H9 (cell line): ENCODE results near the gene ADTRP. TPM values are rescaled to one million over a fixed set of nuclear protein-coding genes. Genes with fewer than 3 reads are reported as not detected.
A peak's percentile ranks its signal among the peaks of the same experiment; 100 is the strongest.

Source experiments
- DNase-seq: peaks from one replicate; pipeline ENCODE4 v3.0.0-alpha.2; 2017
- H2AFZ ChIP-seq: one replicate; pipeline ENCODE4 v1.6.1; 2013; ENCODE audit warnings: mild to moderate bottlenecking, low read length, control low read depth, moderate library complexity
- H2AK5ac ChIP-seq: 2 replicates; pipeline ENCODE4 v1.6.1; 2013; ENCODE audit warnings: low read length, control low read depth, mixed read lengths; ENCODE audit not compliant: insufficient read length
- H2BK120ac ChIP-seq: one replicate; pipeline ENCODE4 v1.6.1; 2013; ENCODE audit warnings: low read depth, mild to moderate bottlenecking, low read length, control low read depth, inconsistent platforms; ENCODE audit not compliant: poor library complexity, severe bottlenecking
- H2BK12ac ChIP-seq: 2 replicates; pipeline ENCODE4 v1.6.1; 2013; ENCODE audit warnings: low read length, control low read depth, mixed read lengths, low read depth; ENCODE audit not compliant: insufficient read length
- H2BK15ac ChIP-seq: 2 replicates; pipeline ENCODE4 v1.6.1; 2013; ENCODE audit warnings: low read depth, low read length, control low read depth
- H2BK20ac ChIP-seq: one replicate; pipeline ENCODE4 v1.6.1; 2013; ENCODE audit warnings: low read depth, mild to moderate bottlenecking, low read length, control low read depth, inconsistent platforms; ENCODE audit not compliant: poor library complexity, severe bottlenecking
- H2BK5ac ChIP-seq: 2 replicates; pipeline ENCODE4 v1.6.1; 2013; ENCODE audit warnings: low read length, control low read depth, mixed read lengths; ENCODE audit not compliant: insufficient read length
- H3K14ac ChIP-seq: 2 replicates; pipeline ENCODE4 v1.6.1; 2013; ENCODE audit warnings: low read length, control low read depth; ENCODE audit not compliant: insufficient read depth
- H3K18ac ChIP-seq: 2 replicates; pipeline ENCODE4 v1.6.1; 2013; ENCODE audit warnings: low read depth, mild to moderate bottlenecking, mixed read lengths, low read length, control low read depth; ENCODE audit not compliant: insufficient read length
- H3K23ac ChIP-seq: 2 replicates; pipeline ENCODE4 v1.6.1; 2013; ENCODE audit warnings: low read length, control low read depth, mixed read lengths, low read depth; ENCODE audit not compliant: insufficient read length
- H3K23me2 ChIP-seq: 2 replicates; pipeline ENCODE4 v1.6.1; 2013; ENCODE audit warnings: low read depth, mild to moderate bottlenecking, mixed read lengths, low read length, control low read depth; ENCODE audit not compliant: insufficient read length, poor library complexity, severe bottlenecking
- H3K27ac ChIP-seq: 2 replicates; pipeline ENCODE4 v1.5.1; 2013; ENCODE audit warnings: low read length, control low read depth, mixed read lengths, low read depth; ENCODE audit not compliant: insufficient read length
- H3K27me3 ChIP-seq: 2 replicates; pipeline ENCODE4 v1.6.1; 2013; ENCODE audit warnings: low read length, control low read depth, inconsistent platforms; ENCODE audit not compliant: insufficient read depth
- H3K4ac ChIP-seq: 2 replicates; pipeline ENCODE4 v1.6.1; 2013; ENCODE audit warnings: low read depth, mild to moderate bottlenecking, control low read depth, inconsistent platforms, low read length, moderate library complexity
- H3K4me1 ChIP-seq: 2 replicates; pipeline ENCODE4 v1.6.1; 2013; ENCODE audit warnings: low read length, control low read depth, inconsistent platforms; ENCODE audit not compliant: insufficient read depth
- H3K4me2 ChIP-seq: 2 replicates; pipeline ENCODE4 v1.6.1; 2013; ENCODE audit warnings: low read length, control low read depth, mixed read lengths; ENCODE audit not compliant: insufficient read length, insufficient read depth
- H3K56ac ChIP-seq: 2 replicates; pipeline ENCODE4 v1.6.1; 2013; ENCODE audit warnings: low read depth, mild to moderate bottlenecking, mixed read lengths, low read length, control low read depth; ENCODE audit not compliant: insufficient read length
- H3K79me1 ChIP-seq: 2 replicates; pipeline ENCODE4 v1.6.1; 2013; ENCODE audit warnings: low read depth, mild to moderate bottlenecking, moderate library complexity, low read length, control low read depth, inconsistent platforms; ENCODE audit not compliant: insufficient read depth, poor library complexity, severe bottlenecking
- H3K79me2 ChIP-seq: 2 replicates; pipeline ENCODE4 v1.6.1; 2013; ENCODE audit warnings: low read length, control low read depth, inconsistent platforms; ENCODE audit not compliant: insufficient read depth
- H3K9ac ChIP-seq: 2 replicates; pipeline ENCODE4 v1.6.1; 2013; ENCODE audit warnings: low read length, control low read depth, mixed read lengths; ENCODE audit not compliant: insufficient read length; ENCODE audit errors: extremely low read depth
- H3K9me3 ChIP-seq: one replicate; pipeline ENCODE4 v1.6.1; 2013; ENCODE audit warnings: low read depth, low read length, inconsistent platforms; ENCODE audit not compliant: control insufficient read depth
- H3T11ph ChIP-seq: one replicate; pipeline ENCODE4 v1.6.1; 2013; ENCODE audit warnings: mild to moderate bottlenecking, low read length, control low read depth, inconsistent platforms
- H4K20me1 ChIP-seq: one replicate; pipeline ENCODE4 v1.6.1; 2013; ENCODE audit not compliant: control insufficient read depth, insufficient read length, insufficient read depth
- H4K5ac ChIP-seq: 2 replicates; pipeline ENCODE4 v1.6.1; 2013; ENCODE audit warnings: low read depth, mild to moderate bottlenecking, mixed read lengths, low read length, control low read depth; ENCODE audit not compliant: insufficient read length
- H4K8ac ChIP-seq: replicated peaks from 2 replicates; pipeline ENCODE4 v1.6.1; 2013; ENCODE audit warnings: low read length, control low read depth, mixed read lengths, low read depth; ENCODE audit not compliant: insufficient read length
- H4K91ac ChIP-seq: 2 replicates; pipeline ENCODE4 v1.6.1; 2013; ENCODE audit warnings: low read depth, mild to moderate bottlenecking, moderate library complexity, mixed read lengths, low read length, control low read depth; ENCODE audit not compliant: insufficient read length
- H3K27ac Mint-ChIP-seq, 3 experiments: 2 replicates in 2 of 3; 3 replicates in 1 of 3; pipeline ENCODE4 v1.8.0; 2020 to 2021; ENCODE audit warnings: mixed read lengths in 3 of 3, mild to moderate bottlenecking in 1 of 3, moderate library complexity in 1 of 3
- H3K27me3 Mint-ChIP-seq: 2 replicates; pipeline ENCODE4 v1.8.0; 2021; ENCODE audit warnings: low read depth, mild to moderate bottlenecking, moderate library complexity, mixed read lengths
- H3K36me3 Mint-ChIP-seq, 3 experiments: 2 replicates in 2 of 3; 3 replicates in 1 of 3; pipeline ENCODE4 v1.8.0; 2020 to 2021; ENCODE audit warnings: low read depth in 3 of 3, mixed read lengths in 3 of 3; ENCODE audit not compliant: insufficient read depth in 1 of 3
- H3K4me1 Mint-ChIP-seq, 2 experiments: 2 replicates each; pipeline ENCODE4 v1.8.0; 2020; ENCODE audit warnings: mixed read lengths in 2 of 2
- H3K4me3 Mint-ChIP-seq, 2 experiments: 2 replicates in 1 of 2; 3 replicates in 1 of 2; pipeline ENCODE4 v1.8.0; 2020 to 2021; ENCODE audit warnings: mild to moderate bottlenecking in 2 of 2, mixed read lengths in 2 of 2, moderate library complexity in 1 of 2
- H3K9me3 Mint-ChIP-seq, 2 experiments: 2 replicates in 1 of 2; 3 replicates in 1 of 2; pipeline ENCODE4 v1.8.0; 2020; ENCODE audit warnings: mild to moderate bottlenecking in 2 of 2, mixed read lengths in 2 of 2, moderate library complexity in 1 of 2
- WGBS: extraction: QIAGEN DNeasy Blood & Tissue Kit; methylation state at CpG from one replicate; pipeline ENCODE4 v1.1.7; 2013; ENCODE audit warnings: missing lambda C conversion rate, low lambda C conversion rate, mixed read lengths; ENCODE audit not compliant: insufficient read length; ENCODE audit errors: extremely low coverage; 5-methylcytosine and 5-hydroxymethylcytosine counted together
- total RNA-seq: library from RNA; stranded (reverse); gene quantifications from 2 replicates; pipeline ENCODE4 v1.2.1, GENCODE V29; 2021
- TF ChIP-seq, protein P1 (sequence below): fragments of 200-600 bp; sonication (generic); conservative IDR thresholded peaks from 3 replicates; pipeline ENCODE4 v1.8.0; 2021; ENCODE audit warnings: antibody characterized with exemption, mild to moderate bottlenecking

The ADTRP gene
- total RNA-seq, 1 experiment from 2014 or later, result not detected

DNA sequence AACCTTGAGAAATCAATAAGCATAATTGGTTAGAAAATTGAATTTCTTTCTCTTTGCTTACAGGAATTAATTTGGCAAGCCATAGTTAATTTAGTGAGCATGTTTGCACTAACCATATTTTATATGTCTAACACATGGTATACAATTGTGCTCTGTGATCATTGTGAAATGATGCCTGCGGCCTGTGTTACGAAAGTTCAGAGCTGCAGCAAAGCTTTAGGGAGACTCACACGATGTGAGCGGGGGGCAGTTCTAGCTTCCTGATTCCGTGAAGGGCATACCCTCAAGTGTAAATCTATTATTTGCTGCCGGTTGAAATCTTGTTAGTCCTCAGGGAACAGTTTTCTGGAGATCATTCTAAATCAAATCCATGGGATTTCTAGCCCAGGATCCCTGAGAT is 25.5 kb upstream of the ADTRP start:
- no peak overlapping the region for H4K8ac ChIP-seq
- peaks cover 34 to 36% of the 10 kb centered on the region in 2 experiments for H3K4me1 Mint-ChIP-seq
- no peak overlapping the region for H2BK20ac ChIP-seq
- H3K23me2 ChIP-seq, result no peaks in the 10 kb centered on the region
- no peak overlapping the region for H2BK5ac ChIP-seq
- H3K79me2 ChIP-seq, result no peaks in the 10 kb centered on the region
- H3K4me1 ChIP-seq, result no peaks in the 10 kb centered on the region; the same call in 1 of the 2 replicates
- H2AK5ac ChIP-seq, result no peak overlapping the region
- H2BK15ac ChIP-seq, result no peak overlapping the region
- H3K4me3 Mint-ChIP-seq, result no peak overlapping the region
- no peak overlapping the region for H4K5ac ChIP-seq
- no peaks in the 10 kb centered on the region for H3K9me3 Mint-ChIP-seq
- H3K27ac Mint-ChIP-seq, result peak overlapping the region in 1 of 3 experiments; percentile 53; a peak in 1 of 7 replicates
- no peaks in the 10 kb centered on the region for H3K27me3 ChIP-seq
- TF ChIP-seq, protein P1, sequence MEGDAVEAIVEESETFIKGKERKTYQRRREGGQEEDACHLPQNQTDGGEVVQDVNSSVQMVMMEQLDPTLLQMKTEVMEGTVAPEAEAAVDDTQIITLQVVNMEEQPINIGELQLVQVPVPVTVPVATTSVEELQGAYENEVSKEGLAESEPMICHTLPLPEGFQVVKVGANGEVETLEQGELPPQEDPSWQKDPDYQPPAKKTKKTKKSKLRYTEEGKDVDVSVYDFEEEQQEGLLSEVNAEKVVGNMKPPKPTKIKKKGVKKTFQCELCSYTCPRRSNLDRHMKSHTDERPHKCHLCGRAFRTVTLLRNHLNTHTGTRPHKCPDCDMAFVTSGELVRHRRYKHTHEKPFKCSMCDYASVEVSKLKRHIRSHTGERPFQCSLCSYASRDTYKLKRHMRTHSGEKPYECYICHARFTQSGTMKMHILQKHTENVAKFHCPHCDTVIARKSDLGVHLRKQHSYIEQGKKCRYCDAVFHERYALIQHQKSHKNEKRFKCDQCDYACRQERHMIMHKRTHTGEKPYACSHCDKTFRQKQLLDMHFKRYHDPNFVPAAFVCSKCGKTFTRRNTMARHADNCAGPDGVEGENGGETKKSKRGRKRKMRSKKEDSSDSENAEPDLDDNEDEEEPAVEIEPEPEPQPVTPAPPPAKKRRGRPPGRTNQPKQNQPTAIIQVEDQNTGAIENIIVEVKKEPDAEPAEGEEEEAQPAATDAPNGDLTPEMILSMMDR, result no peak
- no peak overlapping the region for H3T11ph ChIP-seq
- H3K9ac ChIP-seq, result no peak overlapping the region
- no peak overlapping the region for H4K91ac ChIP-seq
- no peak for DNase-seq
- H2BK120ac ChIP-seq, result no peak overlapping the region
- no peak overlapping the region for H3K56ac ChIP-seq
- no peak overlapping the region for H3K4ac ChIP-seq
- H3K23ac ChIP-seq, result no peak overlapping the region
- WGBS, result no CpG with 5 or more reads among the region's 6 CpGs
- no peak overlapping the region for H2BK12ac ChIP-seq
- no peak overlapping the region for H3K27ac ChIP-seq
- no peak overlapping the region for H3K18ac ChIP-seq
- H3K36me3 Mint-ChIP-seq, result no peaks in the 10 kb centered on the region
- no peak overlapping the region for H3K4me2 ChIP-seq
- H3K27me3 Mint-ChIP-seq, result no peaks in the 10 kb centered on the region
- H3K14ac ChIP-seq, result no peak overlapping the region
- no peaks in the 10 kb centered on the region for H4K20me1 ChIP-seq
- no peaks in the 10 kb centered on the region for H3K79me1 ChIP-seq
- H2AFZ ChIP-seq, result no peak overlapping the region
- H3K9me3 ChIP-seq, result no peaks in the 10 kb centered on the region
